Colonic mucosa (tissue), 4 donors: ENCODE results near the gene CREBL2. TPM values are rescaled to one million over a fixed set of nuclear protein-coding genes. Genes with fewer than 3 reads are reported as not detected.

Experiments
- DNase-seq: peaks from one replicate; pipeline ENCODE4 v3.0.0-alpha.2; 2020
- H3K27ac ChIP-seq: fragments of 200-600 bp; one replicate; pipeline ENCODE4 v1.8.0; 2021
- H3K27me3 ChIP-seq: fragments of 200-600 bp; one replicate; pipeline ENCODE4 v1.8.0; 2021
- H3K36me3 ChIP-seq: fragments of 200-600 bp; one replicate; pipeline ENCODE4 v1.8.0; 2021
- H3K4me1 ChIP-seq: fragments of 200-600 bp; one replicate; pipeline ENCODE4 v1.8.0; 2021; ENCODE audit warnings: mild to moderate bottlenecking
- H3K4me3 ChIP-seq: fragments of 200-600 bp; one replicate; pipeline ENCODE4 v1.8.0; 2021
- H3K9ac ChIP-seq, 2 donors: one replicate each; pipeline ENCODE4 v1.7.0; 2013; ENCODE audit warnings: control low read depth in 2 of 2, low read depth in 2 of 2, low read length in 2 of 2
- H3K9me3 ChIP-seq: fragments of 200-600 bp; one replicate; pipeline ENCODE4 v1.8.0; 2021
- CTCF ChIP-seq: fragments of 200-600 bp; IDR thresholded peaks from one replicate; pipeline ENCODE4 v1.8.0; 2022; ENCODE audit warnings: antibody characterized with exemption, mild to moderate bottlenecking
- intact Hi-C: fragments of 100-400 bp; cut with DNase I; formaldehyde crosslinking; loops from one replicate; pipeline ENCODE4 v1.14.1; 2022
- total RNA-seq, 2 donors: library from RNA; stranded (reverse); fragmentation: NEBNext Ultra II Directional in 1 of 2; extraction: Animal tissue kit (Norgen Biotek cat#: 25700) in 1 of 2; gene quantifications; one replicate each; pipeline ENCODE4 v1.2.1, GENCODE V29; 2021
- donor health status: healthy.
- donor health status: DM: no; HTN: no; CAD: no.
- donor health status: DM: no; HTN: no; CAD: no.

Gene CREBL2
- total RNA-seq, 2 donors from 2014 or later = 18.6 to 28.9 TPM

DNA sequence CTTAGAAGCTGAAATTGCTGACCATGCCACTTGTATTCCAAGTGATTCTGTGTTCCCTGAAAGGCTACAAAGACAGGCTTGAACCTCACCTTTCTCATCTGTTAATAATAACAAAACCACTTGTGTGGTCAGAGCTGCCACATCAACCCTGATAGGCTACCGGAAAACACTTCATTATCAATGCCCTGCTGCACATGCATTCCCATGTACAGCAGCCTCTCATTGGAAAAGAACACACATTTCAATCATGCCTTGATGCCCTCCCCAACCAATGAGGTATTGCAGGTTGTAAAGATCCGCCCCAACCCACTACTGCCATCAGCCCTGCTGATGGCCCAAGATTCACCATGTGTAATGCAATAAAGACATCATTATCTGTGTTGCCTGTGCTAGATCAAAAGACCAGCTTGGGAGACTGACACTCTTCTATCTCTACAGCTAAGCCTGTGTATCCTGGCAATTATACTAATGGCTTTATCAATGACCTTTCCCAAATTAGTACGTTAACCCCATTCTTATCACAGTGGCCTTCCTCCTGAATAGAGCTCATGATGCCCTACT is 81.5 kb downstream of the CREBL2 start:
- TF ChIP-seq CTCF = no peak
- Histone ChIP-seq H3K4me1 (no peaks in the 10 kb centered on the region), H3K9me3 (no peaks in the 10 kb centered on the region), H3K4me3 (no peak overlapping the region), H3K27ac (no peak overlapping the region), H3K36me3 (no peaks in the 10 kb centered on the region), H3K27me3 (no peaks in the 10 kb centered on the region), H3K9ac (no peak overlapping the region)
- intact Hi-C loops = no loop called here
- DNase-seq = no peak

Other genes with a start within 250 kb of the CREBL2 start
- gene DUSP16, start 49.0 kb upstream of the CREBL2 start, total RNA-seq = 10 to 100 TPM; 47.5 to 60.2 TPM
- under 1 TPM; 0.74 to 0.96 TPM for gene GPR19, start 84.3 kb downstream of the CREBL2 start, total RNA-seq
- 10 to 100 TPM; 52.1 to 54.0 TPM for gene CDKN1B, start 105.5 kb downstream of the CREBL2 start, total RNA-seq
- gene APOLD1, start 173.8 kb downstream of the CREBL2 start, total RNA-seq = 1 to 10 TPM; 2.6 to 5.4 TPM
- 10 to 100 TPM; 36.1 to 45.0 TPM for gene DDX47, start 201.5 kb downstream of the CREBL2 start, total RNA-seq